HepG2 (cell line): Measurements from ENCODE around the gene IVD. TPM values are rescaled to one million over a fixed set of nuclear protein-coding genes. Genes with fewer than 3 reads are reported as not detected.

Source experiments
- BCL6 ChIP-seq: IDR thresholded peaks from 2 replicates; pipeline ENCODE4 v1.6.1; 2016; ENCODE audit warnings: missing genetic modification reagents, missing compliant biosample characterization
- CHD2 ChIP-seq: IDR thresholded peaks from 2 replicates; pipeline ENCODE4 v1.6.1; 2011; ENCODE audit warnings: low read depth, low read length, improper control_type of control experiment
- FOXP4 ChIP-seq: sonication (generic); formaldehyde crosslinking; IDR thresholded peaks from 2 replicates; pipeline ENCODE4 v1.4.0; 2020; ENCODE audit warnings: missing genetic modification reagents
- HDAC6 ChIP-seq: fragments of 200-600 bp; sonication (generic); IDR thresholded peaks from 2 replicates; pipeline ENCODE4 v1.7.0; 2017; ENCODE audit warnings: mild to moderate bottlenecking, antibody characterized with exemption, low read length, low read depth
- HOXA9 ChIP-seq: sonication (generic); formaldehyde crosslinking; IDR thresholded peaks from 2 replicates; pipeline ENCODE4 v1.8.1; 2022; ENCODE audit warnings: missing genetic modification reagents, mild to moderate bottlenecking, moderate library complexity, borderline replicate concordance
- NFE2L2 ChIP-seq: fragments of 150-350 bp; IDR thresholded peaks from 2 replicates; pipeline ENCODE4 v1.6.1; 2014; ENCODE audit warnings: low read length
- PRDM4 ChIP-seq: sonication (generic); formaldehyde crosslinking; IDR thresholded peaks from 2 replicates; pipeline ENCODE4 v1.9.0; 2021; ENCODE audit warnings: missing genetic modification reagents, borderline replicate concordance
- PTBP1 ChIP-seq: fragments of 200-400 bp; formaldehyde crosslinking; IDR thresholded peaks from 2 replicates; pipeline ENCODE4 v1.6.1; 2018; ENCODE audit warnings: low read length, low read depth; ENCODE audit not compliant: poor library complexity, severe bottlenecking
- TFDP2 ChIP-seq: sonication (generic); formaldehyde crosslinking; IDR thresholded peaks from 2 replicates; pipeline ENCODE4 v1.4.0; 2020; ENCODE audit warnings: missing genetic modification reagents
- WIZ ChIP-seq: sonication (generic); formaldehyde crosslinking; IDR thresholded peaks from 2 replicates; pipeline ENCODE4 v1.5.1; 2020; ENCODE audit warnings: mild to moderate bottlenecking, missing genetic modification reagents
- YEATS2 ChIP-seq: sonication (generic); formaldehyde crosslinking; IDR thresholded peaks from 2 replicates; pipeline ENCODE4 v1.4.0; 2020; ENCODE audit warnings: missing genetic modification reagents, borderline replicate concordance
- ZNF136 ChIP-seq: sonication (generic); formaldehyde crosslinking; IDR thresholded peaks from 2 replicates; pipeline ENCODE4 v1.8.1; 2022; ENCODE audit warnings: low read depth, mild to moderate bottlenecking, moderate library complexity, missing genetic modification reagents
- ZNF205 ChIP-seq: IDR thresholded peaks from 2 replicates; pipeline ENCODE4 v1.6.1; 2018; ENCODE audit warnings: missing biosample characterization, missing genetic modification reagents
- ZNF251 ChIP-seq: sonication (generic); formaldehyde crosslinking; IDR thresholded peaks from 2 replicates; pipeline ENCODE4 v1.9.0; 2021; ENCODE audit warnings: mild to moderate bottlenecking, missing genetic modification reagents
- ZNF292 ChIP-seq: sonication (generic); formaldehyde crosslinking; IDR thresholded peaks from 2 replicates; pipeline ENCODE4 v1.8.1; 2022; ENCODE audit warnings: mild to moderate bottlenecking, low read depth, missing genetic modification reagents, borderline replicate concordance
- ZNF333 ChIP-seq: sonication (generic); formaldehyde crosslinking; IDR thresholded peaks from 2 replicates; pipeline ENCODE4 v1.4.0; 2020; ENCODE audit warnings: mild to moderate bottlenecking, missing genetic modification reagents, borderline replicate concordance
- ZNF556 ChIP-seq: sonication (generic); formaldehyde crosslinking; IDR thresholded peaks from 2 replicates; pipeline ENCODE4 v1.4.0; 2020; ENCODE audit warnings: mild to moderate bottlenecking, missing genetic modification reagents, borderline replicate concordance
- ZNF709 ChIP-seq: sonication (generic); formaldehyde crosslinking; IDR thresholded peaks from 2 replicates; pipeline ENCODE4 v1.5.0; 2020; ENCODE audit warnings: mild to moderate bottlenecking, missing genetic modification reagents
- ZNF713 ChIP-seq: sonication (generic); formaldehyde crosslinking; IDR thresholded peaks from 2 replicates; pipeline ENCODE4 v1.4.0; 2020; ENCODE audit warnings: mild to moderate bottlenecking, missing genetic modification reagents
- ZNF770 ChIP-seq: sonication (generic); formaldehyde crosslinking; IDR thresholded peaks from 2 replicates; pipeline ENCODE4 v1.5.0; 2020; ENCODE audit warnings: mild to moderate bottlenecking, missing genetic modification reagents
- ZNF879 ChIP-seq: sonication (generic); formaldehyde crosslinking; IDR thresholded peaks from 2 replicates; pipeline ENCODE4 v1.8.1; 2023; ENCODE audit warnings: missing genetic modification reagents
- polyA plus RNA-seq, 8 experiments: library from polyadenylated mRNA; depleted of rRNA in 3 of 8; stranded (reverse) in 7 of 8; unstranded in 1 of 8; fragments of >200 nt; fragmentation: Illumina TruSeq in 4 of 8; extraction: Trizol in 4 of 8; gene quantifications; 2 replicates each; pipeline versions ENCODE4 v1.2.1 to v1.2.3, GENCODE V29; 2011 to 2016; ENCODE audit warnings: low read depth in 4 of 8, missing spikeins in 1 of 8, mixed read lengths in 1 of 8; ENCODE audit not compliant: insufficient read depth in 1 of 8
- total RNA-seq, 5 experiments: library from RNA; depleted of rRNA; stranded (reverse); fragments of >200 nt; fragmentation: Illumina TruSeq; extraction: Trizol; gene quantifications; 2 replicates each; pipeline ENCODE4 v1.2.3, GENCODE V29; 2016; ENCODE audit warnings: low read depth in 1 of 5

Gene IVD
- total and polyA plus RNA-seq, 2 of the 13 experiments (the other 11 are each of a cell fraction or from before 2014, with no cell fraction given), result 48.0 to 53.9 TPM

- no peak for TF ChIP-seq TFDP2 (CRISPR knock-in tag)
- TF ChIP-seq WIZ (CRISPR knock-in tag), result no peak
- no peak for TF ChIP-seq ZNF879 (CRISPR knock-in tag)
- TF ChIP-seq PTBP1, result no peak
- no peak for TF ChIP-seq FOXP4
- TF ChIP-seq HOXA9, result no peak
- no peak for TF ChIP-seq NFE2L2
- no peak for TF ChIP-seq YEATS2
- no peak for TF ChIP-seq HDAC6
- TF ChIP-seq ZNF709 (CRISPR knock-in tag), result no peak
- TF ChIP-seq ZNF556 (CRISPR knock-in tag), result no peak
- TF ChIP-seq ZNF333 (CRISPR knock-in tag), result no peak; the same call in 1 of the 2 replicates
- TF ChIP-seq PRDM4 (CRISPR knock-in tag), result no peak
- no peak for TF ChIP-seq ZNF713 (CRISPR knock-in tag)
- peak; percentile 50; the same call in 1 of the 2 replicates for TF ChIP-seq ZNF292
- no peak for TF ChIP-seq BCL6 (CRISPR knock-in tag)
- TF ChIP-seq ZNF770, result peak; percentile 90
- TF ChIP-seq ZNF205, result 0 out of 2 replicates have a peak, but pooled peaks have one; percentile 26
- TF ChIP-seq ZNF136 (CRISPR knock-in tag), result no peak
- TF ChIP-seq ZNF251 (CRISPR knock-in tag), result no peak
- TF ChIP-seq CHD2, result no peak
These were observed 65.0 kb downstream of the IVD start, which contains the start of gene CHST14 (continued) for GRCh38 chr15:40470423-40471104.
